Stromal cell of bone marrow (primary cell): ENCODE measurements around the gene SUGCT.

Source experiments
- DNase-seq: peaks from one replicate; pipeline ENCODE4 v3.0.0-alpha.2; 2012; ENCODE audit warnings: low read depth

SUGCT gene

DNA sequence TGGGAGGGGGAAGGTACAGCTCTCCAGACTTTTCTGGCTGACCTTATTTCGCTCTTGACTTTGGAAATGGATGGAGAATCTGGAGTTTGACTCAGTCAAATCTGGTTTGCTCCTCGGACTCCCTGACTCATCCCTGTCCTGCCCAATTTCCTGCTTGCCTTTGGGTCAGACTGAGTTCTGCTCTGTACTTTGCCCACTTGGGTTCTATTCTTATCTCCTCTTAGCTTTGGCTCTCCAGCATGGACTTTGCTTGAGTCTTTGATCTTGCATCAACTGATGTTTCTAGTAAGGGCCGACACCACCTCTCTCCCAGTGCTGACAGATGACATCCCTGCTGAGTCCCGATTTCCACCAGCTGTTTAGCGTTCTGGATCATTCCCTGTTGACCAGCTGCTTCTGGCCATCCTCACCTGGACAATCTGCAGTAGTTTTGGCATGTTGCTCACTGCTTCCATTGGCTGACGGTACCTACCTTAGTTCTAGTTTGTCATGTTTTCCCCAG, 335.3 kb downstream of the SUGCT start:
- peak; percentile 68 for DNase-seq

DNA sequence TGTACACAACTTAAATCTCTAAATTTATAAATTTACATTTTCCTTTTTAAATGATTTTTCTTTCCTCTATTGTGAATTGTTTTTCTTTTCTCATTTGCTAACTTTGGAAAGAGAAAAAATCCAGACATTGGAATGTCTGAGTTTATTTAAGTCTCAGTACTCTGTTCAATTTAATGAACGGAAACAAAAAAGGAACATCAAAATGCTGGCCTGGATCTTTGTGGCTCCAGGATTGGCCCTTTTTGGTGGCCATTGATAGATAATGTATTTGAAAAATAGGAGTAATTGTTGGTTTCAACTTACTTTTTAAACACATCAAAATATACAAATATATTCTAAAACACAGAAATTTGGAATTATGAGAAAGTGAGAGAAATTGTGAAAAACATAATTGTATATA, 336.0 kb downstream of the SUGCT start:
- DNase-seq = no peak

DNA sequence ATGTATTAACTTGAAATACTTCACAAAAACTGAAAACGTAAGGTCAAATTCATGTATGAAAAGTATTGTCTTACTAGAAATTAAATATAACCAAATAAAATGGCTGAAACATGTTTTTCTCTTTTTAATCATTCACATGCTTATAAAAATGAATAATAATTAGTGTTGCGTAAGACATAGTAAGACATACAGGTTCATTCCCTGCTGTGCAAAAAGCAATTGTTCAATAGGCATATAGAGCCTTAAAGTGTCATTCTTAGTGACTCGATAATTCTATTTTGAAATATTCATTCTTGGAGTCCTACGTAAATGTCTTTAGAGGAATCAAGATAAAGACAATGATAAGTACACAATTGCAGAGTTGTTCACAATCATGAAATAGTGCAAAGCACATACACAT, 337.1 kb downstream of the SUGCT start:
- DNase-seq = no peak

- no peak for DNase-seq
Measured at GRCh38 chr7:40474790-40475680, 340.2 kb downstream of the SUGCT start.

DNA sequence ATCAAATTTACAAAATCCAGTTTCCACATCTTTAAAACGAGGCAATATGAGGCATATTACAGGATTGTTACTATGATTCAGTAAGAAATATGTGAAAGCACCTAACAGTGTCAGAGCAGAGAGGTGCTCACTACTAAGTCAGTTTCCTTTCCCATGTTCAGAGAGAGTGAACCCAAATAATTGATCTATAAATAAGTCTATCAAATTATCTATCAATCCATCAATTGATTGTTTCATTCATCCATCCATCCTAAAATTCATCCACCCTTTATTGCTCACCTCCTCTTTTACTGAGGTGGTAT, 340.8 kb downstream of the SUGCT start:
- no peak for DNase-seq

DNA sequence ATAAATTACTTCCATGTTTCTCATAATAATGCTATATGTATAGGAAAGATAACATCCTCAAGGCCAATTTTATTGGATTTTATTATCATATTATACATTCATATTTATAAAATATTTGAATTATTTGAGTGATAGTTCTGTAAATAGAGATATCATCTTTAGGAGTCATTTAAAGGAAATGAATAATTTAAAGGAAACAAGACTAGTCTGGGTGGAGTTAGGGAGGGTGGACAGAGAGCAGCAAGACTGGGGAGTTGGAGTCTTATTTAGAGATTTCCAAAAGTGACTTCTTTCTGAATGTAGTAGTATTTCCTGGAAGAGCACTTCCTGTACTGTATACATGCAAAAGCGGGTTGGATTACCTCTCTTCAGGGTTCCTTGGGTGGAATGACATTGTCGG, 342.3 kb downstream of the SUGCT start:
- no peak for DNase-seq

GRCh38 chr7:40482845-40483244, 348.0 kb downstream of the SUGCT start:
- DNase-seq = no peak

DNA sequence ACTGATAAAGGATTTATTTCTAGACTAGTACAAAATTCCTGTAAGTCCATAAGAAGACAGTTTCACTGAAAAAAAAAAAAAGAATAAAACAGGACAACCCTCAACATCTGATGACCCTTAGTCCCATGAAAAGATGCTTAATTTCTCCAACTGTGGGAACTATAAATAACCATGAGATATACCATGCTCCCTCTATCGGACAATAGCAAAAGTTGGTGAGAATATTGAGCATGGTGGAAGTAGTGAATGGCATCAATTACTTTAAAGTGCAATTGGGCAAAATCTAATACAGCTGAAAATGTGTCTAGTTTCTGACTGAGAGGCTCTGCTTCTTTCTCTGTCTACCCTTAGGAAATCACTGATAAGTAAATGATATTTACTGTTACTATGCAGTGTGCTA, 348.8 kb downstream of the SUGCT start:
- DNase-seq = no peak

GRCh38 chr7:40489844-40490602, 355.2 kb downstream of the SUGCT start:
- DNase-seq = no peak

- DNase-seq = no peak
Measured at GRCh38 chr7:40490603-40490924, 355.8 kb downstream of the SUGCT start.

DNA sequence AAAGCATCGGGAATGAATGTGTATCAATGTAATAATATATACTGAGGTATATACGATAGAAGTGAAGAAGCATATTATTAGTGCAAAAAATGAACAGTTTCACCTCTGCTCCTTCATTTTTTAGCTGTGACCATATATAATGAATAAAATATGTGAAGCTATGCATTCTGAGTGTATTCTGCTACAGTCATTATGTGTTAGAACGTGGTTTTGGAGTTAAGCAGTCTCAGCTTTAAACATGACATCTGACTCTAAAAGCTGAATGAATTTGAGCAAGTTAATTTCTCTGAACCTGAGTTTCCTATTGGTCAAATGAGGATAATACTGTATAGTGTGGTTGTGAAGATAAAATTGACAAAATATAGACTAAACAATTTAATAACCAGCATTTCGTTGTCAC, 358.1 kb downstream of the SUGCT start:
- DNase-seq = no peak

GRCh38 chr7:40493609-40494051, 358.8 kb downstream of the SUGCT start:
- peak; percentile 47 for DNase-seq

DNA sequence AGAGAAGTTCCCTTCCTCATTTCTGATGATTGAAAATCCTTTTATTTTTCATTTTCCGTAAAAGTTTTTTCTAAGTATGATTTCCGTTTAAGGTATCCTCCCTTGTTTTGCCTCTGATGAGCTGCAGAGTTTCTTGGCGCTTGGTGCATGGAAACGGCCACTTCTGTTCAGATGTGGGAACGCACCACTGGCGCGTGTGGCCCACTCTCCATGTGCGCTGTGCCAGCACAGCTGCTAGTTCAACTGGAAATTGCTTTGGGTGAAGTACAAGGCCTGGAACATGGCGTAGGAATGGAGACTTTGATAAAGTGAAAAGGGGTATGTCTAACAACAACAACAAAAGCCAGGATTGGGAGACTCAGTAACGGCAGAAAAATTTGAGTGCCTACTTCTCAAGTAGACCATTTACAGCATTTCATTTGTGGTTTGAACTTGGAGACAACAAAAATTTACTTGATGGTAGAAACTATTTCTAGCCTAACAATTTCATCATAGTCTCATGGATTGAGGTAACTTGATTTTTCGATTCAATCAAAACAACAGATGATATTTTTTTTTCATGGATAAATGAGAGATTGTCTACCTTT, 364.2 kb downstream of the SUGCT start:
- DNase-seq = no peak

DNA sequence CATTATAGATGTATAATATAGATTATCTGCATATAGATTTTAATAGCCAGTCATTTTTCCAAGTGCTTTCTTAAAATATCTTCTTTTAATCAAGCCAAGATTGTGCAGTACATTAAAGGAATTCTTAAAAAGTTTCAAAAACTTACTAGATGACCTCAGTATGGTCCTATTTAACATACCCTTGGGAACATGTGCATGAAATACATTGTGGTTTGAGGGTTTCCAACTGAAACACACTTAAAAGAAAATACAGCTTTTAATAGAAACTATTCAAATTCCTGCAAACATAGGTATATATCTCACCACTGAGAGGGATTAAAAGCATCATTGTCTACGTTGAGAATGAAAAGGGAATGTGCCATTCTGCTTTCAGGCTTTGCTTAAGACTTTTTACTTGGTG, 364.9 kb downstream of the SUGCT start:
- DNase-seq = no peak

DNA sequence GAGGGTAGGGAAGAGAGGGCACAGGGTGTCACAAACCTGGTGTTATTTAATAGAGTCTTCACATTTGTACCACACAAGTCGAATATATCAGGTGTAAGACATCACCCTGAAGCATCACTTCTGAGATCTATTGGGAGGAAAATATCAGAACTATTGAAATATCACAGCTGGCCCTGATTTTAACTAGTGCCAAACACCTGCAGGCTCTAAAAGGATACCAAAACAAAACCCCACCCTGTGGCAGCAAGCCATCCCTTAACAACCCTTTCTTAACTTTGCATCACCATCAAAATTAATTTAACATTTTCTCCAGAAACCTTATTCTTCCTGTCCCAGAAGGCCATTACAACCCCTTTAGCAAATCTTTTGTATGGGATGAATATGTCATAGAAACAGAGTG, 365.4 kb downstream of the SUGCT start:
- no peak for DNase-seq

GRCh38 chr7:40502359-40502758, 367.6 kb downstream of the SUGCT start:
- DNase-seq = no peak

DNA sequence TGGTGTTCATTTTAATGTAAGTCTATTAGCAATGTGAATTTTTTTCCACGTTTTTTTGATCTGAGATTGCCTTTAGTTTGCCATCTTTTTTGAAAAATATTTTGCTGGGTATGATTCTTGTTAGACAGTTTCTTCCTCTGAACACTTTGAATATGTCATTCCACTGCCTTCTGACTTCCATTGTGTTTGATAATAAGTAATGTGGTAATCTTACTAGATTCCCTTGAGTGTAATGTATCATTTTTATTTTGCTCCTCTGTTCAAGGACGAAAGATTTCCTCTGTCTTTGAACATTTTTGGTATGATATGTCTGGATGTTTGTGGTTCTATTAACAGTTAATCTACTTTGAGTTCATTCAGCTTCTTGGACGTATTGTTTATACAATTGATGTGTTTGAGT, 371.4 kb downstream of the SUGCT start:
- DNase-seq = no peak

DNA sequence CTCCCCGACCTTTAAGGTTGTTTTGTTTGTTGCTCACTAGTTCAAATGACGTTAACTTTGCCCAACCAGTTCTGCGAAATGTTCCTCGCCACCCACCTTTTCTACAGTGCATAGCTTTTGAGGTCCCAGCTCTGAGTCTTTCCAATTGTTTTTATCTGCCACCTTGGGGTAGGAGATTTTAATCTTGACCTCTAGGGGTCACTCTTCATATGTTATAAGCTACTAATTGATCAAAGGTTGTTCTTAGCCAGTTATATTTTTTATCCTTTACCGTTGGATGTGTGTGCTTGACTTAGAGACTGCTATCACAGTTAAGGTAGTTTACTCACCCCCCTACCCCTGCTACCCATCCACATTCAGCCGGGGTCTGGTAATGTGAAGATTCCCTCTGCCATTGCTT, 372.4 kb downstream of the SUGCT start:
- no peak for DNase-seq

GRCh38 chr7:40509287-40509996, 374.6 kb downstream of the SUGCT start:
- no peak for DNase-seq

DNA sequence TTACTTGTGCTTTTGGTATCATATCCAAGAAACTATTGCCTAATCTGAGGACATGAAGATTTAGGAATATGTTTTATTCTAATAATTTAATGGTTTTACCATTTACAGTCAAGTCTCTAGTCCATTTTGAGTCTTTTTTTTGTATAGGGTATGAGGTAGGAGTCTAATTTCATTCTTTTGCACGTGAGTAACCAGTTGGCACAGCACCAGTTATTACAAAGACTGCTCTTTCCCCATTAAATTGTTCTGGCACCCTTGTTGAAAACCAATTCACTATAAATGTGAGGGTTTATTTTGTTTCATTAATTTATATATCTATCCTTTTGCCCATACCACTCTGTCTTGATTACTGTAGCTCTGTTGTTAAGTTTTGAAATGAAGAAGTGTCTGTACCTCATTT, 381.6 kb downstream of the SUGCT start:
- DNase-seq = no peak

GRCh38 chr7:40519009-40519408, 384.2 kb downstream of the SUGCT start:
- DNase-seq = no peak

DNA sequence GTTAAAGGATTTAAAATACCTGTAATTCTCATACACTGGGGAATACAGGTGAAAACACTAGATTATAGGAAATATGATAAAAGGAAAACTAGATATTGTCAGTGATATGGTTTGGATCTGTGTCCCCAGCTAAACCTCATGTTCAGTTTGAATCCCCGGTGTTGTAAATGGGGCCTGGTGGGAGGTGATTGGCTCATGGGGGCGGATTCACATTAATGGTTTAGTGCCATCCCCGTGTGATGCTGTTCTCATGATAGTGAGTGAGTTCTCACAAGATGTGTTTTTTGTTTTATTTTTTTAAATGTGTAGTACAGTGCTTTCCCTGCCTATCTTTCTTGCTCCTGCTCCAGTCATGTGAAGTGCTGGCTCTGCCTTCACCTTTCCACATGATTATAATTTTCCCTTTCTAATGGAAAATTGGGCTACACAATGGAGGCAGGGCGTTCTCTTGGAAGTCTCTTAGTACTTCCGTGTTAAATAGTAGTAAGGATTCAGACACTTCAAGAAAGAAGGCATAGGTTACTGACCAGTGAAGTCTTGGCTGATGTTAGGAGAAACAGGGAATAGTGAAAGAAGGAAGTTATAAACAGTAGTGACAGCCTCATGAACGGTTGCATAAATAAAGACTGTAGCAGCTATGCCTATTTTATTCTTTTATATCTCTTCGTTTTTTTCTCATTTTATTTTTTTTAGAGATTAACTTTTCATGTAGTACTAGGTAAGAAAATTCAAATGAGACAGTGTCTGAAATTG, 386.4 kb downstream of the SUGCT start:
- DNase-seq = no peak
